HepG2 (cell line): ENCODE data around the gene WDR73. TPM values are rescaled to one million over a fixed set of nuclear protein-coding genes. Genes with fewer than 3 reads are reported as not detected.
A peak's percentile ranks its signal among the peaks of the same experiment; 100 is the strongest.

Experiments used
- FOXJ3 ChIP-seq: sonication (generic); formaldehyde crosslinking; IDR thresholded peaks from 2 replicates; pipeline ENCODE4 v1.4.0; 2020; ENCODE audit warnings: missing genetic modification reagents, mild to moderate bottlenecking, borderline replicate concordance
- FOXK2 ChIP-seq: fragments of 450-650 bp; IDR thresholded peaks from 2 replicates; pipeline ENCODE4 v1.6.1; 2016
- GABPA ChIP-seq, 2 experiments: IDR thresholded peaks; 2 replicates each; pipeline ENCODE4 v1.6.1; 2011 to 2016; ENCODE audit warnings: low read depth in 2 of 2, low read length in 1 of 2, missing biosample characterization in 1 of 2, missing genetic modification characterization in 1 of 2
- HOXA3 ChIP-seq: sonication (generic); formaldehyde crosslinking; IDR thresholded peaks from 2 replicates; pipeline ENCODE4 v1.5.0; 2020; ENCODE audit warnings: missing genetic modification reagents
- ISL2 ChIP-seq: sonication (generic); formaldehyde crosslinking; IDR thresholded peaks from 2 replicates; pipeline ENCODE4 v1.5.0; 2020; ENCODE audit warnings: missing genetic modification reagents
- MYC ChIP-seq: sonication (generic); formaldehyde crosslinking; IDR thresholded peaks from 2 replicates; pipeline ENCODE4 v1.9.0; 2021; ENCODE audit warnings: missing genetic modification reagents, borderline replicate concordance
- NFIC ChIP-seq: IDR thresholded peaks from 2 replicates; pipeline ENCODE4 v1.6.1; 2012; ENCODE audit warnings: mild to moderate bottlenecking, low read length, inconsistent platforms
- RNF219 ChIP-seq: sonication (generic); formaldehyde crosslinking; IDR thresholded peaks from 2 replicates; pipeline ENCODE4 v1.5.0; 2020; ENCODE audit warnings: mild to moderate bottlenecking, missing genetic modification reagents
- SOX13 ChIP-seq, 3 experiments: fragments of 450-650 bp in 1 of 3; sonication (generic) in 1 of 3; formaldehyde crosslinking in 1 of 3; IDR thresholded peaks in 2 of 3; conservative IDR thresholded peaks in 1 of 3; 2 replicates each; pipeline versions ENCODE4 v1.5.0 to v1.6.1; 2016 to 2020; ENCODE audit warnings: antibody characterized with exemption in 1 of 3, mild to moderate bottlenecking in 1 of 3, missing compliant biosample characterization in 1 of 3, missing genetic modification reagents in 1 of 3, moderate library complexity in 1 of 3
- SP140L ChIP-seq: sonication (generic); formaldehyde crosslinking; IDR thresholded peaks from 2 replicates; pipeline ENCODE4 v1.4.0; 2020; ENCODE audit warnings: missing genetic modification reagents, borderline replicate concordance
- SP2 ChIP-seq: sonication (generic); formaldehyde crosslinking; IDR thresholded peaks from 2 replicates; pipeline ENCODE4 v1.5.1; 2020; ENCODE audit warnings: mild to moderate bottlenecking, missing genetic modification reagents
- STAG1 ChIP-seq: sonication (generic); formaldehyde crosslinking; IDR thresholded peaks from 2 replicates; pipeline ENCODE4 v1.4.0; 2020; ENCODE audit warnings: missing genetic modification reagents
- TCF7L2 ChIP-seq: IDR thresholded peaks from 2 replicates; pipeline ENCODE4 v1.6.1; 2011; ENCODE audit warnings: mild to moderate bottlenecking, low read depth, low read length, moderate library complexity
- UBTF ChIP-seq: sonication (generic); formaldehyde crosslinking; IDR thresholded peaks from 2 replicates; pipeline ENCODE4 v1.4.0; 2020; ENCODE audit warnings: mild to moderate bottlenecking, missing genetic modification reagents
- ZFP62 ChIP-seq: sonication (generic); formaldehyde crosslinking; IDR thresholded peaks from 2 replicates; pipeline ENCODE4 v1.4.0; 2020; ENCODE audit warnings: missing genetic modification reagents
- ZNF263 ChIP-seq: sonication (generic); formaldehyde crosslinking; IDR thresholded peaks from 2 replicates; pipeline ENCODE4 v1.4.0; 2020; ENCODE audit warnings: missing genetic modification reagents
- ZNF687 ChIP-seq: sonication (generic); formaldehyde crosslinking; IDR thresholded peaks from 2 replicates; pipeline ENCODE4 v1.5.1; 2020; ENCODE audit warnings: mild to moderate bottlenecking, missing genetic modification reagents, moderate library complexity
- ZNF704 ChIP-seq: sonication (generic); formaldehyde crosslinking; IDR thresholded peaks from 2 replicates; pipeline ENCODE4 v1.8.1; 2023; ENCODE audit warnings: mild to moderate bottlenecking, inconsistent platforms, moderate library complexity, missing genetic modification reagents, borderline replicate concordance
- ZNF746 ChIP-seq: sonication (generic); formaldehyde crosslinking; IDR thresholded peaks from 2 replicates; pipeline ENCODE4 v1.8.0; 2022; ENCODE audit warnings: mild to moderate bottlenecking, missing genetic modification reagents
- ZSCAN30 ChIP-seq: sonication (generic); formaldehyde crosslinking; IDR thresholded peaks from 2 replicates; pipeline ENCODE4 v1.5.0; 2020; ENCODE audit warnings: mild to moderate bottlenecking, missing genetic modification reagents
- polyA plus RNA-seq, 8 experiments: library from polyadenylated mRNA; depleted of rRNA in 3 of 8; stranded (reverse) in 7 of 8; unstranded in 1 of 8; fragments of >200 nt; fragmentation: Illumina TruSeq in 4 of 8; extraction: Trizol in 4 of 8; gene quantifications; 2 replicates each; pipeline versions ENCODE4 v1.2.1 to v1.2.3, GENCODE V29; 2011 to 2016; ENCODE audit warnings: low read depth in 4 of 8, missing spikeins in 1 of 8, mixed read lengths in 1 of 8; ENCODE audit not compliant: insufficient read depth in 1 of 8
- total RNA-seq, 5 experiments: library from RNA; depleted of rRNA; stranded (reverse); fragments of >200 nt; fragmentation: Illumina TruSeq; extraction: Trizol; gene quantifications; 2 replicates each; pipeline ENCODE4 v1.2.3, GENCODE V29; 2016; ENCODE audit warnings: low read depth in 1 of 5

WDR73 gene
- total and polyA plus RNA-seq, 2 of the 13 experiments (the other 11 are each of a cell fraction or from before 2014, with no cell fraction given): 20.0 to 35.5 TPM

GRCh38 chr15:84606653-84607120, 47.4 kb downstream of the WDR73 start (continued):
- TF ChIP-seq RNF219 (CRISPR knock-in tag) (peak; percentile 45; the same call in 1 of the 2 replicates), STAG1 (CRISPR knock-in tag) (peak; percentile 2; the same call in 1 of the 2 replicates), ZNF746 (CRISPR knock-in tag) (peak; percentile 38; the same call in 1 of the 2 replicates), SP2 (0 out of 2 replicates have a peak, but pooled peaks have one; percentile 24), TCF7L2 (peak; percentile 78; the same call in 1 of the 2 replicates), UBTF (CRISPR knock-in tag) (no peak; the same call in none of the 2 replicates), ZNF263 (CRISPR knock-in tag) (peak; percentile 77), GABPA (IDR thresholded peaks at IDR 0.05; ENCODE audit: low read depth, low read length) (no peak), GABPA (CRISPR knock-in tag; IDR thresholded peaks at IDR 0.05; ENCODE audit: low read depth) (peak; percentile 33), SOX13 (IDR thresholded peaks at IDR 0.05) (peak; percentile 96), SOX13 (CRISPR knock-in tag; conservative IDR thresholded peaks at IDR 0.05 in 1 of 2, IDR thresholded peaks at IDR 0.05 in 1 of 2) (peak in 1 of 2 experiments; percentile 98; a peak in 2 of 4 replicates), FOXJ3 (peak; percentile 73; the same call in 1 of the 2 replicates), ZNF704 (CRISPR knock-in tag) (no peak), NFIC (peak; percentile 81; the same call in 1 of the 2 replicates), ISL2 (CRISPR knock-in tag) (peak; percentile 87), SP140L (CRISPR knock-in tag) (no peak), HOXA3 (CRISPR knock-in tag) (peak; percentile 69; the same call in 1 of the 2 replicates), ZNF687 (CRISPR knock-in tag) (peak; percentile 16; the same call in 1 of the 2 replicates), ZSCAN30 (no peak), FOXK2 (peak; percentile 48), ZFP62 (CRISPR knock-in tag) (no peak), MYC (peak; percentile 42; the same call in 1 of the 2 replicates)
